Heart left ventricle (tissue), 13 donors: ENCODE results near the gene RNF130.

Experiments used
- POLR2A ChIP-seq, 2 donors: fragments of 450-650 bp; IDR thresholded peaks; one replicate each; pipeline ENCODE4 v1.6.1; 2017; ENCODE audit warnings: antibody characterized with exemption in 2 of 2, mild to moderate bottlenecking in 2 of 2, moderate library complexity in 2 of 2
- TF ChIP-seq, protein P1 (sequence below), 12 donors: fragments of 200-600 bp; sonication (generic) in 4 of 12; IDR thresholded peaks; one replicate each; pipeline versions ENCODE4 v1.5.0 to v1.8.0; 2018 to 2022; ENCODE audit warnings: antibody characterized with exemption in 12 of 12, mild to moderate bottlenecking in 5 of 12
- donor health status: ischemic (EF 13 %, LVEDD 7.1; RV severe dilation, severe dysfunction).
- donor health status: DM: no; HTN: yes; CAD: no.
- donor health status: DM: no; HTN: no; CAD: no.
- donor health status: ischemic (EF 25% LVEDD 6.9; RV normal size, moderate dysfunction).
- donor health status: ischemic (EF 25% LVEDD 5.7; RV mildly dilated, moderate dysfunction).
- donor health status: ischemic (EF 35%, LVEDD 5.7; RV mildly dilated, moderate dysfunction).
- donor health status: nonischemic (EF 11% LVEDD 7.7; RV severe dilation, severe dysfunction).
- donor health status: DM: yes; HTN: yes; CAD: no.
- donor health status: PGD.
- donor health status: ischemic (EF 29% LVEDD 5.4; RV normal size, mild dysfunction).
- donor health status: nonischemic (EF 23%, LVEDD 6.1; RV moderate dilation, normal function).

DNA sequence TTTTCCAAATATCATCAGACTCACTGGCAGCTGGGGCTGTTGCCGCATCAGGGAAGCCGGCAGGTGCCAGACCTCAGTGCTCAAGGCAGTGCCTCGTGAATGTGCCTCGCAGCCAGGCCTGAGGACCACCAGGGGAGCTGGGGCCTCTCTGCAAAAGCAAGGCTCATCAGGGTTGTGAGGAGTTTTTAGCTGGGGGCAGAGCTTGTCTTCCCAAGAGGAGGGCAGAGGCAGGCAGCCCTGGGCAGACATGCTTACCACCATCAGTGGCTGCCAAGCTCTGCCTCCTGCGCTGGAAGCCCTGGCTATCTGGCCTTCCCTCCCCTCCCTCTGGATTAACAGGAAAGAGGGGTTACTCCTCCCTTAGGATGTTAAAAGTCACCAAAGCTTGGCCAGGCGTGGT, 155.0 kb downstream of the RNF130 start:
- no peak for TF ChIP-seq POLR2A (IDR thresholded peaks at IDR 0.05)
- TF ChIP-seq, protein P1, sequence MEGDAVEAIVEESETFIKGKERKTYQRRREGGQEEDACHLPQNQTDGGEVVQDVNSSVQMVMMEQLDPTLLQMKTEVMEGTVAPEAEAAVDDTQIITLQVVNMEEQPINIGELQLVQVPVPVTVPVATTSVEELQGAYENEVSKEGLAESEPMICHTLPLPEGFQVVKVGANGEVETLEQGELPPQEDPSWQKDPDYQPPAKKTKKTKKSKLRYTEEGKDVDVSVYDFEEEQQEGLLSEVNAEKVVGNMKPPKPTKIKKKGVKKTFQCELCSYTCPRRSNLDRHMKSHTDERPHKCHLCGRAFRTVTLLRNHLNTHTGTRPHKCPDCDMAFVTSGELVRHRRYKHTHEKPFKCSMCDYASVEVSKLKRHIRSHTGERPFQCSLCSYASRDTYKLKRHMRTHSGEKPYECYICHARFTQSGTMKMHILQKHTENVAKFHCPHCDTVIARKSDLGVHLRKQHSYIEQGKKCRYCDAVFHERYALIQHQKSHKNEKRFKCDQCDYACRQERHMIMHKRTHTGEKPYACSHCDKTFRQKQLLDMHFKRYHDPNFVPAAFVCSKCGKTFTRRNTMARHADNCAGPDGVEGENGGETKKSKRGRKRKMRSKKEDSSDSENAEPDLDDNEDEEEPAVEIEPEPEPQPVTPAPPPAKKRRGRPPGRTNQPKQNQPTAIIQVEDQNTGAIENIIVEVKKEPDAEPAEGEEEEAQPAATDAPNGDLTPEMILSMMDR (IDR thresholded peaks at IDR 0.05): no peak
